ENCODE results near the gene TMEM158.
A peak's percentile ranks its signal among the peaks of the same experiment; 100 is the strongest.

Gene TMEM158

DNA sequence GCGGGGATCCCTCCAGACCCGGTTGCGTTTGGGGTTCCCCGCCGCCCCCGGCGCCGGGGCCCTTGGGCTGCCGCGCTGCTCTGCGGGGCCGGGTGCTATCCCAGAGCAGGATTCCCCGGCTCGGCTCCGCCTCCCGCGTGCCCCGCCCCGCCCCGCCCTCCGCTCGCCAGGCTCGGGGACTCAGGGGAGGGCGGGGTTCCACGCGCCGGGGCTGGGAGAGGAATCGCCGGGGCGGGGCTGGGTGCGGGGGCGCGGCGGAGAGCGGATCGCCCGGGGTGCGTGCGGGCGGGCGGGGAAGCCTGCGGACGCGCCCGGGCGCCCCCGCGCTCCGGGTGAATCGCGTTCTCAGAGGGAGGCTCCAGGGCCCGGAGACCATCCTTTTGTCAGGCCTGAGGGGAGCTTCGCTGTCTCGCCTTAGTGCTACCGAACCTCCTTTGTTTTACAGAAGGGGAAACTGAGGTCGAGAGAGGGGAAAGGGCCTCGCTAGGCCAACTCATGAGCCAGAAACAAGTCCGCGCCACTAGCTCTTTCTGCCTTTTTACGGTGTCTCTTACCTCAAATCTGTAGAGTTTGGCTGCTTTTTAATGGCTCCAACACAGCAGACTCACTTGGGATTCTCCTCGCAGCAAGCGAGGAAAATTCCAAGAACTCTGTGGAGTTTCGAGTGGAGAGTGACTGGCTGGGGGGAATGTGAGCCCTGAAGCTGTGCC is at the start of gene TMEM158:
Gene TMEM158, minus strand, starts transcription at position 82 of the 710 bp plus-strand sequence. CDS start 260 bp downstream, outside the sequence.
- no peak for DNase-seq

GRCh38 chr3:45275006-45275704 is 49.1 kb upstream of the TMEM158 start:
- no peak for DNase-seq

- no peak for DNase-seq
Observed at GRCh38 chr3:45273681-45274515, 47.8 kb upstream of the TMEM158 start.

- no peak for DNase-seq
Observed at GRCh38 chr3:45272828-45273470, 46.9 kb upstream of the TMEM158 start.

DNA sequence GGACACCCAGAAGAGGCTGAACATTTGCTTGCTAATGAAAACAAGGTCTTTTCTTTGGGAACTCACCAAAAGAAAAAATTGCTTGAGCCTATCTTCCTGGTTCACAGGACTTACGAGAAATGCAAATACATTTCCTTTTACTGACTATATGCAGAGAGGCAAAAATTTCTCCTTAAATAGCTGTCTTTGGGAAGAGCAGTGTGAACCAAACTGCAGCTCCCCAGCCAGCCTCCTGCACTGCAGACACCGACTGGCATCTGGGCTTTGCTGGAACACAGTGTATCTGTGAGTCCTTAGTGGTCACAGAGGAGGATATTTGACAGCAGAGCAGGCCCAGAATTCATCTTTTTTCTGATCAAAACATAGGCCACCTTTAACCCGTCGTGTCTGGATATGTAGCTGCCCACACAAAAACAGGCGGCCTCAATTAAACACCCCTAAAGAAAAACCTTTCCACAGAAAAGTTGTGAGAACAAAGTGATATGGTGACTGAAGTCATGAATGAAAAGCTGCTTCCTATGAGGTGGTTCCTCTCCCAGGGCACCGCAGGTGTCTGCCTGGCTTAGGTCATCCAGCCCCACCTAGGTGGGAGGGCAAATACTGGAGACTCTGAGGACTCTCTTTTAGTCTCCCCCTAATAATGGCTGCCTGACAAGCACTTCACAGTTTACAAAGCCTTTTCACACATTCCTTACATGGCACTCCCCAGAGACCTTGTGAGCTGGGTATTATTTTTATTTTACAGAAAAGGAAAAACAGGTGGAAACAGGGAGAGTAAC is 46.1 kb upstream of the TMEM158 start:
- no peak for DNase-seq

- no peak for DNase-seq
Observed at GRCh38 chr3:45269952-45270351, 43.9 kb upstream of the TMEM158 start.

DNA sequence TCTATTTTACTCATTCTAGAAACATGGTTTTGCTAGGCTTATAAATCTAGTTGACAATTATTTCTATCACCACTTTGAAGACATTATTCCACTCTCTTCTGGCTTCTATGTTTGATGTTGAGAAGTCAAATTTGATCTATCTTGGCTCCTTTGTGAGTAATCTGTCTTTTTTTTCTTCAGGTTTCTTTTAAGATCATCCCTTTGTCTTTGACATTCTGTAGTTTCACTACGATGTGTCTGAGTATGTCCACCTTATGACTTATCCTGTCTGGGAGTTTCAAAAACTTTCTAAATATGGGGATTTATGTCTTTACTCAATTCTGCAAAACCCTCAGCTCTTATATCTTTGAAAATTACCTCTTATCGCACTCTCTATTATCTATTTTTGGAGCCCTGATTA is 41.0 kb upstream of the TMEM158 start:
- no peak for DNase-seq

DNA sequence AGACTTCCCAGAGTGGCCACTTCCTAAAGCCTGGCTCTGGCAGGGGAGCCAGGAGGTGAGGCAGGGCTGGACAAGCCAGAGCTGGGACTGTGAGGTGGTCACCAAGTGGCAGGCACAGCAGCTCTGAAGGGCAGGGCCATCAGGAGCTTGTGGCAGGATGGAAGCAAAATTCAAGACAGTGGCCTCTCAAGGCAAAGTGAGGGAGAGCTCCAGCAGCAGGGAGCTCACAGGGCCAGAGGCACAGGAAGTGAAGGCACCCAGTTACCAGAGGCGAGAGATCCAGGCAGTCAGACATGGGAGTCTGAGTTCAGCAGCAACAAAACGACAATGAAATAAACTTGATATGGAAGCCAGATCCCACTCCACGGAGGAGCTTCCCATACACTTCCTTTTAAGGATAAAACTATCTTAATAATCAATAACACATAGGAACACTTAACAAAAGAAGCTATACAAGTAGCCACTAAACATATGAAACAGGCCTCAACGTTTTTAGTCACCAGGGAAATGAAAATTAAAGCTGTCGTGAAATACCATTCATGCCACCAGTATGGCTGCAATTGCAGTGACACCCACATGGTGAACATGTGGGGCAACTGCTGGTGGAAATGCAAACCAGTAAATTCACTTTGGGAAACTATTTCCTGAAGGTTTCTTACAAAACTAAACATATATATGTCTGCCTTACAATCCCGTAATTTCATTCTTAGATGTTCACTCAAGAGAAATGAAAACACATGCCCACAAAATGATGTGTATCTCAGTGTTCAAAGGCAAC is 35.4 kb upstream of the TMEM158 start:
- DNase-seq: no peak

- DNase-seq: no peak
Observed at GRCh38 chr3:45259133-45259532, 33.0 kb upstream of the TMEM158 start.

DNA sequence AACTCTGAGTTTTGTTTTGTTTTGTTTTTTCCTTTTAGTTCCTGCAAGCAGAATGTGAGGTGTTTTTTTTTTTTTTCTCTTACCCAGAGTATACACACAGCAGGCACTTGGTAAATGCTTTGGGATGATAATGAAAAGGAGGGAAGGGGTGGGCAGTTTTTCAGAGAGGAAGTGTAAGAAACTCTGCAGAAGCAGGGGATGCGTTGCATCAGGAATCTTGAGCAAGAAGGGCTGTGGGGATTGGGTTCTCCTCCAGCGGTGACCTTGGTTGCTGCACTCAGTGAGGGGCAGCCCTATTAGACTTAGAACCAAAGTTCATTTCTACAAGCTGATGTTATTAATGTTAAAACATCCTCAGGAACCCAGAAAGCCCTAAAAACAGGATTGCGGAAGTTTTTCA is 32.2 kb upstream of the TMEM158 start:
- DNase-seq: peak; percentile 9

DNA sequence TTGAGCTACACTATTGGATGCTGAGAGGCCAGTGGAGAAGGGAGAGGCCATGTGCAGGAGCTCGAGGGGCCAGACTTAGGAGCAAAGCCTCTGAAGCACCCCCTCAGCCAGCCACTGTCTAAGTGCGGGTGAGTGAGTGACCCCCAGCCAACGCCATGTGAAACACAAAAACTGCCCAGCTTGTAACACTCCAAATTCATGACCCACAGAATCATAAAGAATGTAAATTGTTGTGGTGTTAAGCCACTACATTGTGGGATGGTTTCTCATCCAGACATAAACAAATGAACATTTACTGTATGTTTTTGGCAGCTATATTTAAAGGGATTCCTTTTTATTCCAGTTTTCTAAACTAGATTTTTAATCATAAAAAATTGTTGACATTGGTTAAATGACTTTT is 27.2 kb upstream of the TMEM158 start:
- DNase-seq: no peak

DNA sequence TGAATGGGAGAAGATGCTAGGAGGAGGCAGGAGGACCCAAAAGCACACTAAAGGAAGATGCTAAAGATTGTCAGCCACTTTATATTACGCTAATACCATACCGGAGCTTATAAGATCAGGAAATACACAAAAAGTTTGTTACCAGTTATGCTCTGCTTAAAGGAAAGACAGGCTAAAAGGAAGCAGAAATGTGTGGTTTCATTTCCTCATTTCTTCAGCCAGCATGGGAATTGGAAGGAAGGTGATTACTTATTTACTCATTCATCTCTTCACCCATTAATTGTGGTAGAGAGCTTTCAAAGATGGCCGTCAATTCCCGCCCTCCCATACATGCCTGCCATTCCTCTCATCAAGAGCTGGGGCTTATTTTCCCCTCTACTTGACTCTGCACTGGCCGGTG is 26.7 kb upstream of the TMEM158 start:
- DNase-seq: no peak

- DNase-seq: no peak
Observed at GRCh38 chr3:45249391-45249790, 23.3 kb upstream of the TMEM158 start.

GRCh38 chr3:45246241-45246640 is 20.2 kb upstream of the TMEM158 start:
- DNase-seq: no peak

DNA sequence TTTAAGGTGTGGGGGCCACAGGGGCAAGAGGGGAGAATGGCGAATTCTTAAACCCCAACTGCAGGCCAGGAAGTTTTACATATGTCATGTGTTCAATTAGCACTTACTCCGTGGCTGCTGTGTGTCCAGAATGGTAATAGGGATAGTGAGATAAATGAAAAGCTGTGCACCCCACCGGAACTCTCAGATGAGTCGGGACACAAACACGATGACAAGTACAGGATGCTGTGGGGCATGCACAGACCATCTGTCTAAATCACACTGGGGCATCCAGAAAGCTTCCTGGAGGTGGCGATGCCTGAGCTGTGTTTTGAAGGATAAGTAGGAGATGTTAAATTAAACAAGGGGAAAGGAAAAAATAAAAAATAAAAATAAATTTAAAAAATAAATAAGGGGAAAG is 18.3 kb upstream of the TMEM158 start:
- DNase-seq: no peak

DNA sequence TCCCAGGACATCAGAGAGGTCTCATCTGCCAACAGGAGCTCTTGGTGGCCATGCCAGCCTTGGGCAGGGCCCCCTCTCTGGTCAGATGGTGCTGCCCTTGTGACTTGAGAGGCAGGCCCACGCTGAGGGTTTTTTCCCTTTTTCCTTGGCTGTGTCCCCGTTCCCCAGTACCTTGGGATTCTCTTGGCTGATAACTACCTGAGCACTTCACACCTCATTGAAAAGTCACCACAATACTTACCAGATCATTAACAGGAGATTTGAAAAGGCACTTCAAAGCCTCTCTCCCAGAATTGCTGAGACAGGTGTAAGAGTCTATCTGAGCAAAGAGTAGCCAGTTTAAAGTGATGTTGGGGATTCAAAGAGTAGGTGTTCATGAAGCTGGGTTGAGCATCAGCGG is 15.1 kb upstream of the TMEM158 start:
- DNase-seq: no peak

- DNase-seq: no peak
Observed at GRCh38 chr3:45240292-45240691, 14.2 kb upstream of the TMEM158 start.

DNA sequence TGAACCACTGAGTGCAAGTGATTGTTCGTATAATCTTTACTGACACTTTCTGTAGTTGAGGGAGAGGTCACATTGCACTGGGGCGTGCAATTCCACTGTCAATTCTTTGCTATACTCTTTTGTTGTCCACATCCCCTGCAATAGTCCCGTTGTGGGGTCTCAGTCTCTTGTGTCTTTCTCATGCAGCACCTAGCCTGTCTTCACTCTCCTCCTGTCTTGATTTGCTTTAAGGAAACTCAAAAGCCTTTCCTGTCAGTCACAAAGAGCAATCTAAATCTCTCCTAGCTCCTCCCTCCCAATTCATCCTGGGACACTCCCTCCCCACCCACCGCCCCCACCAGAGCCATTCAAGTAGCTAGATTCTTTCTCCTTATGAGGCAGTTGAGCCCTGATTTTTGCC is 13.2 kb upstream of the TMEM158 start:
- no peak for DNase-seq

DNA sequence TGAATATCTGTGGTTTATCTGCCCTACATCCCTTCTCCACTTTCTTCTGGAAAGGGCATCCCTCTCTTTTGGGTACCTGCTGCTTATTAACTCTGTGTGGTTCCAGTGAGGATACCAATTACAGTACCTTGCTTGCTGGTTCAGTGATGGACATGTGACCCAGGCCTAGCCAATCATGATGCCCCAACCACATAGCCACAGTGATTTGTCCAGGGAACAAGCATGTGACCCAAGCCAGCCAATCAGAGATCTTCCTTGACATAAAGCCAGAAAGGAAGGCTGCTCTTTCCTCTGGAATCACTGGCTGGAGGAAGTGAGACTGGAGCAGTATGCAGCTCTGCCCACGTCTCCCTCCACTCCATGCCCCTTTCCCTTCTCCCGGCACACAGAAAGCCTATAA is 10.9 kb upstream of the TMEM158 start:
- no peak for DNase-seq

- DNase-seq: no peak
Observed at GRCh38 chr3:45235409-45235808, 9.3 kb upstream of the TMEM158 start.

- no peak for DNase-seq
Observed at GRCh38 chr3:45234250-45234649, 8.2 kb upstream of the TMEM158 start.

- DNase-seq: no peak
Observed at GRCh38 chr3:45232521-45232920, 6.4 kb upstream of the TMEM158 start.
